Activated CD8-positive, alpha-beta memory T cell treated with anti-CD3 and anti-CD28 coated beads, Interleukin-2, amount 50 U/mL, for 24 hours (primary cell): Measurements from ENCODE around the gene FAAP20.

Experiments
- DNase-seq: peaks from one replicate; pipeline ENCODE4 v3.0.0-alpha.2; 2020; ENCODE audit errors: extremely low read depth

Gene FAAP20

GRCh38 chr1:2195785-2196184 lies 1.2 kb upstream of the FAAP20 start:
- DNase-seq = no peak

GRCh38 chr1:2194898-2195673 lies 514 bp upstream of the FAAP20 start:
- peak; percentile 60 for DNase-seq

- DNase-seq = no peak
Observed at GRCh38 chr1:2193514-2194281, 874 bp downstream of the FAAP20 start.

- DNase-seq = no peak
Observed at GRCh38 chr1:2192031-2192995, 2.3 kb downstream of the FAAP20 start.

- no peak for DNase-seq
Observed at GRCh38 chr1:2190491-2190976, 4.0 kb downstream of the FAAP20 start.

GRCh38 chr1:2189459-2190425 lies 4.8 kb downstream of the FAAP20 start:
- peak; percentile 69 for DNase-seq

- DNase-seq = no peak
Observed at GRCh38 chr1:2188336-2188735, 6.2 kb downstream of the FAAP20 start.

- no peak for DNase-seq
Observed at GRCh38 chr1:2187619-2188018, 7.0 kb downstream of the FAAP20 start.

GRCh38 chr1:2186901-2187300 lies 7.7 kb downstream of the FAAP20 start:
- no peak for DNase-seq

- DNase-seq = no peak
Observed at GRCh38 chr1:2185880-2186855, 8.4 kb downstream of the FAAP20 start.

- no peak for DNase-seq
Observed at GRCh38 chr1:2184934-2185333, 9.6 kb downstream of the FAAP20 start.

GRCh38 chr1:2184531-2184930 lies 10.0 kb downstream of the FAAP20 start:
- DNase-seq = no peak

- DNase-seq = no peak
Observed at GRCh38 chr1:2183937-2184334, 10.6 kb downstream of the FAAP20 start.

GRCh38 chr1:2182376-2182775 lies 12.2 kb downstream of the FAAP20 start:
- DNase-seq = no peak

- DNase-seq = no peak
Observed at GRCh38 chr1:2181752-2182151, 12.8 kb downstream of the FAAP20 start.

- no peak for DNase-seq
Observed at GRCh38 chr1:2181271-2181670, 13.3 kb downstream of the FAAP20 start.

- DNase-seq = no peak
Observed at GRCh38 chr1:2180297-2181245, 14.0 kb downstream of the FAAP20 start.

GRCh38 chr1:2179283-2180013 lies 15.1 kb downstream of the FAAP20 start:
- DNase-seq = no peak
